Cardiac fibroblast (primary cell): Measurements from ENCODE around the gene SDC1.

Experiments
- DNase-seq, 2 donors: peaks; one replicate each; pipeline versions ENCODE4 v3.0.0 to v3.0.0-alpha.2; 2010; ENCODE audit warnings: low read depth in 2 of 2
- H3K4me3 ChIP-seq, 2 donors: replicated peaks in 1 of 2; 1 replicate in 1 of 2; 2 replicates in 1 of 2; pipeline ENCODE4 v1.5.1; 2011; ENCODE audit warnings: low read depth in 2 of 2, low read length in 2 of 2, mild to moderate bottlenecking in 2 of 2, moderate library complexity in 1 of 2
- CTCF ChIP-seq: IDR thresholded peaks from one replicate; pipeline ENCODE4 v1.5.1; 2011; ENCODE audit warnings: low read depth, mild to moderate bottlenecking, low read length, inconsistent platforms

Gene SDC1

GRCh38 chr2:20168727-20169696 is 55.9 kb downstream of the SDC1 start:
- no peak overlapping the region for H3K4me3 ChIP-seq
- DNase-seq: no peak
- TF ChIP-seq CTCF: no peak

GRCh38 chr2:20168048-20168726 is 56.7 kb downstream of the SDC1 start:
- TF ChIP-seq CTCF: no peak
- DNase-seq: no peak
- H3K4me3 ChIP-seq: no peak overlapping the region

GRCh38 chr2:20167356-20167755 is 57.6 kb downstream of the SDC1 start:
- DNase-seq: no peak
- H3K4me3 ChIP-seq: no peak overlapping the region
- TF ChIP-seq CTCF: no peak

GRCh38 chr2:20165677-20166509 is 59.0 kb downstream of the SDC1 start:
- TF ChIP-seq CTCF: no peak
- no peak overlapping the region for H3K4me3 ChIP-seq
- no peak for DNase-seq

- no peak overlapping the region for H3K4me3 ChIP-seq
- DNase-seq: peak; percentile 22 to 37
- TF ChIP-seq CTCF: no peak
Observed at GRCh38 chr2:20164734-20165478, 60.0 kb downstream of the SDC1 start.
